ENCODE results near the gene ADSL. TPM values are rescaled to one million over a fixed set of nuclear protein-coding genes. Genes with fewer than 3 reads are reported as not detected.
A peak's percentile ranks its signal among the peaks of the same experiment; 100 is the strongest.

The ADSL gene
- polyA plus RNA-seq, 1 donor, result 83.9 TPM

- 100% methylated on average over 2 of the region's 19 CpGs for WGBS (ENCODE audit: insufficient coverage, low lambda C conversion rate)
- peaks cover 9% of the 10 kb centered on the region for H3K9me3 ChIP-seq (ENCODE audit: control insufficient read depth, low read depth, low read length)
- no peak overlapping the region for H3K27ac ChIP-seq (ENCODE audit: low read length)
- no peaks in the 10 kb centered on the region for H3K27me3 ChIP-seq (ENCODE audit: control insufficient read depth, insufficient read depth, low read length)
- no peaks in the 10 kb centered on the region for H3K4me1 ChIP-seq (ENCODE audit: control insufficient read depth, insufficient read depth, low read length)
- peaks cover 49% of the 10 kb centered on the region for H3K36me3 ChIP-seq (ENCODE audit: control insufficient read depth, insufficient read depth, low read length)
- H3K4me3 ChIP-seq (ENCODE audit: low read length), result no peak overlapping the region
- DNase-seq, result no peak
Observed at GRCh38 chr22:40415531-40416266, 69.4 kb downstream of the ADSL start.

GRCh38 chr22:40416267-40416570 lies 69.9 kb downstream of the ADSL start:
- H3K4me1 ChIP-seq (ENCODE audit: control insufficient read depth, insufficient read depth, low read length), result no peaks in the 10 kb centered on the region
- peaks cover 49% of the 10 kb centered on the region for H3K36me3 ChIP-seq (ENCODE audit: control insufficient read depth, insufficient read depth, low read length)
- H3K27ac ChIP-seq (ENCODE audit: low read length), result no peak overlapping the region
- no peak for DNase-seq
- peaks cover 9% of the 10 kb centered on the region for H3K9me3 ChIP-seq (ENCODE audit: control insufficient read depth, low read depth, low read length)
- WGBS (ENCODE audit: insufficient coverage, low lambda C conversion rate), result no CpG with 5 or more reads among the region's 10 CpGs
- no peak overlapping the region for H3K4me3 ChIP-seq (ENCODE audit: low read length)
- H3K27me3 ChIP-seq (ENCODE audit: control insufficient read depth, insufficient read depth, low read length), result no peaks in the 10 kb centered on the region

GRCh38 chr22:40416636-40417035 lies 70.3 kb downstream of the ADSL start:
- H3K36me3 ChIP-seq (ENCODE audit: control insufficient read depth, insufficient read depth, low read length), result peaks cover 48% of the 10 kb centered on the region
- H3K4me3 ChIP-seq (ENCODE audit: low read length), result no peak overlapping the region
- no peak for DNase-seq
- H3K27me3 ChIP-seq (ENCODE audit: control insufficient read depth, insufficient read depth, low read length), result no peaks in the 10 kb centered on the region
- peaks cover 9% of the 10 kb centered on the region for H3K9me3 ChIP-seq (ENCODE audit: control insufficient read depth, low read depth, low read length)
- WGBS (ENCODE audit: insufficient coverage, low lambda C conversion rate), result no CpG with 5 or more reads among the region's 11 CpGs
- H3K4me1 ChIP-seq (ENCODE audit: control insufficient read depth, insufficient read depth, low read length), result no peaks in the 10 kb centered on the region
- no peak overlapping the region for H3K27ac ChIP-seq (ENCODE audit: low read length)

GRCh38 chr22:40417041-40417440 lies 70.7 kb downstream of the ADSL start:
- Histone ChIP-seq H3K4me3 (ENCODE audit: low read length) (no peak overlapping the region), H3K36me3 (ENCODE audit: control insufficient read depth, insufficient read depth, low read length) (peaks cover 51% of the 10 kb centered on the region), H3K27ac (ENCODE audit: low read length) (no peak overlapping the region), H3K9me3 (ENCODE audit: control insufficient read depth, low read depth, low read length) (peaks cover 9% of the 10 kb centered on the region), H3K4me1 (ENCODE audit: control insufficient read depth, insufficient read depth, low read length) (no peaks in the 10 kb centered on the region), H3K27me3 (ENCODE audit: control insufficient read depth, insufficient read depth, low read length) (no peaks in the 10 kb centered on the region)
- DNase-seq, result no peak
- WGBS (ENCODE audit: insufficient coverage, low lambda C conversion rate), result no CpG with 5 or more reads among the region's 8 CpGs

- H3K4me3 ChIP-seq (ENCODE audit: low read length), result no peak overlapping the region
- DNase-seq, result no peak
- peaks cover 9% of the 10 kb centered on the region for H3K9me3 ChIP-seq (ENCODE audit: control insufficient read depth, low read depth, low read length)
- no peaks in the 10 kb centered on the region for H3K27me3 ChIP-seq (ENCODE audit: control insufficient read depth, insufficient read depth, low read length)
- WGBS (ENCODE audit: insufficient coverage, low lambda C conversion rate), result no CpG with 5 or more reads among the region's 5 CpGs
- H3K4me1 ChIP-seq (ENCODE audit: control insufficient read depth, insufficient read depth, low read length), result no peaks in the 10 kb centered on the region
- no peak overlapping the region for H3K27ac ChIP-seq (ENCODE audit: low read length)
- H3K36me3 ChIP-seq (ENCODE audit: control insufficient read depth, insufficient read depth, low read length), result peaks cover 59% of the 10 kb centered on the region
Observed at GRCh38 chr22:40417881-40418280, 71.6 kb downstream of the ADSL start.

- no peak overlapping the region for H3K4me3 ChIP-seq (ENCODE audit: low read length)
- H3K36me3 ChIP-seq (ENCODE audit: control insufficient read depth, insufficient read depth, low read length), result peaks cover 66% of the 10 kb centered on the region
- peaks cover 9% of the 10 kb centered on the region for H3K9me3 ChIP-seq (ENCODE audit: control insufficient read depth, low read depth, low read length)
- no peak overlapping the region for H3K27ac ChIP-seq (ENCODE audit: low read length)
- no CpG with 5 or more reads among the region's 42 CpGs for WGBS (ENCODE audit: insufficient coverage, low lambda C conversion rate)
- no peaks in the 10 kb centered on the region for H3K27me3 ChIP-seq (ENCODE audit: control insufficient read depth, insufficient read depth, low read length)
- no peaks in the 10 kb centered on the region for H3K4me1 ChIP-seq (ENCODE audit: control insufficient read depth, insufficient read depth, low read length)
- peak; percentile 51 to 64 for DNase-seq
Observed at GRCh38 chr22:40418366-40419201, 72.3 kb downstream of the ADSL start.

- Histone ChIP-seq H3K9me3 (ENCODE audit: control insufficient read depth, low read depth, low read length) (peaks cover 9% of the 10 kb centered on the region), H3K4me3 (ENCODE audit: low read length) (no peak overlapping the region), H3K27me3 (ENCODE audit: control insufficient read depth, insufficient read depth, low read length) (no peaks in the 10 kb centered on the region), H3K27ac (ENCODE audit: low read length) (no peak overlapping the region), H3K36me3 (ENCODE audit: control insufficient read depth, insufficient read depth, low read length) (peaks cover 74% of the 10 kb centered on the region), H3K4me1 (ENCODE audit: control insufficient read depth, insufficient read depth, low read length) (no peaks in the 10 kb centered on the region)
- DNase-seq, result no peak
- no CpG with 5 or more reads among the region's 8 CpGs for whole genome bisulfite sequencing (ENCODE audit: insufficient coverage, low lambda C conversion rate)
Observed at GRCh38 chr22:40419718-40420117, 73.4 kb downstream of the ADSL start.

GRCh38 chr22:40420341-40421081 lies 74.2 kb downstream of the ADSL start:
- H3K27ac ChIP-seq (ENCODE audit: low read length), result no peak overlapping the region
- H3K4me1 ChIP-seq (ENCODE audit: control insufficient read depth, insufficient read depth, low read length), result no peaks in the 10 kb centered on the region
- H3K4me3 ChIP-seq (ENCODE audit: low read length), result no peak overlapping the region
- no peaks in the 10 kb centered on the region for H3K27me3 ChIP-seq (ENCODE audit: control insufficient read depth, insufficient read depth, low read length)
- no CpG with 5 or more reads among the region's 18 CpGs for WGBS (ENCODE audit: insufficient coverage, low lambda C conversion rate)
- peaks cover 82% of the 10 kb centered on the region for H3K36me3 ChIP-seq (ENCODE audit: control insufficient read depth, insufficient read depth, low read length)
- peaks cover 9% of the 10 kb centered on the region for H3K9me3 ChIP-seq (ENCODE audit: control insufficient read depth, low read depth, low read length)
- no peak for DNase-seq

- no peak overlapping the region for H3K4me3 ChIP-seq (ENCODE audit: low read length)
- no CpG with 5 or more reads among the region's 4 CpGs for WGBS (ENCODE audit: insufficient coverage, low lambda C conversion rate)
- H3K36me3 ChIP-seq (ENCODE audit: control insufficient read depth, insufficient read depth, low read length), result peaks cover 87% of the 10 kb centered on the region
Observed at GRCh38 chr22:40421082-40421350, 74.7 kb downstream of the ADSL start.

GRCh38 chr22:40421941-40422340 lies 75.6 kb downstream of the ADSL start:
- no peak for DNase-seq
- Histone ChIP-seq H3K4me3 (ENCODE audit: low read length) (no peak overlapping the region), H3K27ac (ENCODE audit: low read length) (no peak overlapping the region), H3K27me3 (ENCODE audit: control insufficient read depth, insufficient read depth, low read length) (no peaks in the 10 kb centered on the region), H3K4me1 (ENCODE audit: control insufficient read depth, insufficient read depth, low read length) (no peaks in the 10 kb centered on the region), H3K9me3 (ENCODE audit: control insufficient read depth, low read depth, low read length) (peaks cover 9% of the 10 kb centered on the region), H3K36me3 (ENCODE audit: control insufficient read depth, insufficient read depth, low read length) (peaks cover 88% of the 10 kb centered on the region)
- no CpG with 5 or more reads among the region's 1 CpG for WGBS (ENCODE audit: insufficient coverage, low lambda C conversion rate)

More at GRCh38 chr22:40421082-40421350, 74.7 kb downstream of the ADSL start:
- H3K4me1 ChIP-seq (ENCODE audit: control insufficient read depth, insufficient read depth, low read length), result no peaks in the 10 kb centered on the region
- DNase-seq, result no peak
- H3K9me3 ChIP-seq (ENCODE audit: control insufficient read depth, low read depth, low read length), result peaks cover 9% of the 10 kb centered on the region
- no peaks in the 10 kb centered on the region for H3K27me3 ChIP-seq (ENCODE audit: control insufficient read depth, insufficient read depth, low read length)
- no peak overlapping the region for H3K27ac ChIP-seq (ENCODE audit: low read length)
